Prostate gland (tissue), 2 donors: Measurements from ENCODE around the gene NEDD4L.

Experiments used
- CTCF ChIP-seq, 4 experiments: fragments of 200-600 bp in 2 of 4; fragments of 450-650 bp in 2 of 4; sonication (generic) in 2 of 4; IDR thresholded peaks; 1 replicate in 3 of 4; 2 replicates in 1 of 4; pipeline ENCODE4 v1.5.1; 2016 to 2019; ENCODE audit warnings: antibody characterized with exemption in 4 of 4, mild to moderate bottlenecking in 2 of 4, moderate library complexity in 2 of 4
- POLR2A ChIP-seq: fragments of 450-650 bp; IDR thresholded peaks from one replicate; pipeline ENCODE4 v1.6.1; 2016; ENCODE audit warnings: antibody characterized with exemption, mild to moderate bottlenecking
- POLR2AphosphoS5 ChIP-seq: sonication (generic); formaldehyde crosslinking; IDR thresholded peaks from one replicate; pipeline ENCODE4 v1.6.1; 2017; ENCODE audit warnings: antibody characterized with exemption

GRCh38 chr18:58225101-58225500, 181.1 kb downstream of the NEDD4L start:
- TF ChIP-seq CTCF (IDR thresholded peaks at IDR 0.05) (no peak), POLR2AphosphoS5 (no peak), POLR2A (no peak)
